HG03520 (cell line): ENCODE data around the gene ZEB2.
A peak's percentile ranks its signal among the peaks of the same experiment; 100 is the strongest.

Experiments used
- ATAC-seq: cut with Tn5 transposase; IDR thresholded peaks from one replicate; pipeline ENCODE4 v1.9.1; 2021; ENCODE audit warnings: mild to moderate bottlenecking, moderate library complexity; ENCODE audit not compliant: unreplicated experiment

ZEB2 gene

DNA sequence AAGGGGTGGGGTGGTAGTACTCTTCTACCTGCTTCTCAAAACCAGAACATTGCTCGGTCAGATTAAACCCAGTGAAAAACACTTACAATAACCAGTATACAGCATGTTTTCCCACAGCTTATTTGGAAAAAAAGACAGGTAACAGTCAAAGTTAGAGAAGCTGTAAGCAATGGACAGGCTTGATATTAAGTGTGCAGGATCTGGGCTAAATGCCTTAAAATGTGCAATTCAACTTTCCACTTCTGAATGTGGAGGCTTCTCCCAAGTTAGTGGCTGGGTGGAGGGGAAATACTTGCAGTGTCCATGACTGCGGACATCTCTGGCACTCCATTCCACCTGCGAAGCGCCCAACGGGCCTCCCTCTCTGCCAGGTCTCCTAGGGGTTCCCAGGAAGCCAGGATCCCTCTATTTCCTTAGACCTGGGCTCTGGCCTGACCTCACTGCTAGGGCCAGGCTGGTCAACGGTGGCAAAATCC, 5.3 kb downstream of the ZEB2 start:
- no peak for ATAC-seq

DNA sequence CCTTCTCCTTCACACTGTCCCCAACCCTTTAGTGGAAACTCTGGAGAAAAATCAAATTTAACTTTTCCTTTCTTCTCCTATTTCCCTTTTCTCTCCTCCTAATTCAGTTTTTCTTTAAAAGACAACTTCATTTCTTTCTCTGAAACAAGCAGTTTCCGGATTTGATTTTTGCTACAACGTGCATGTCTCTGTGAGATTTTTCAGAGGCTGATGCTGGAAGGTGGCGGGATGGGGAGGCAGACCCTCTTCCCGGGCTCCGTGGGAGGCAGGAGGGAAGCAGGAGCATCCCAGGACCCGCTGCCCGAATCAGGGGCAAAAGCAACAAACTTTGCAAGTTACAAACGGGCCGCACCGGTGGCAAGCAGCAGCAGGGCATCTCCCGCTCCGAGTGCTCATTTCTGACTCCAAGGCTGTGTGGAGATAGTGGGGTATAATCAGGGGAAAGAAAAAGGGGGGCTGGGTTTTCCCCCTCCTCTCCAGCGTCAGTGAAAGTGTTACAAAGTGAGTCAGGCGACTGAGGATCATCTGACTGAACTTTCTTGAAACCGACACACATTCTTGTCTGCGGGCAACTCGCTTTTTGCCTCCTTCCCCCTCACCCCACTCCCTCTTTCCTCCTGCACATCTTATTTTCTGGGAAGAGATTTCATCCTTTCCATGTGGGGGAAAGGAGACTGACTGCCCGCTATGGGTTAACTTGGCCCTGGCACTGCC, 6.4 kb downstream of the ZEB2 start:
- ATAC-seq: no peak

DNA sequence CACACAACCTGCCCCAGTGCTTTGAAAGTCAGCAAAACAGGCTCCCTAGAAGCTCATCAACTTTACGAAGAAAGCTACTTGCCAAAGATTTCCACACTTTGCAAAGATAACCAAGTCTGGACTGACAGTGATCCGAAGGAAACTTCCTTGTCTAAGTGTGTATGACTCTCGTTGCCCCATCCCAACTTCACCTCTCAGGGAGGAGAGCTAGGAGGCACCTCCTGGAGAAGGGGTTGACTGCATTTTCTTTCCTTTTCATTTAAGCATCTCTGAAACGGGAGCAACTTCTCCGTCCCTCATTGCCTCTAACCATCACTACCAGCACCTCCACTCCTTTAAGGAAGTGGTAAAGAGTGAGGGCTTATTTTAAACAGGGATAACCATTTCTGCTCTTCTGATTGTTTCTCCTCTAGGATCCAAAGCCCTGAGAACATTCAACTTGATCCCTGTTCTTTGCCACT, 7.0 kb downstream of the ZEB2 start:
- no peak for ATAC-seq

DNA sequence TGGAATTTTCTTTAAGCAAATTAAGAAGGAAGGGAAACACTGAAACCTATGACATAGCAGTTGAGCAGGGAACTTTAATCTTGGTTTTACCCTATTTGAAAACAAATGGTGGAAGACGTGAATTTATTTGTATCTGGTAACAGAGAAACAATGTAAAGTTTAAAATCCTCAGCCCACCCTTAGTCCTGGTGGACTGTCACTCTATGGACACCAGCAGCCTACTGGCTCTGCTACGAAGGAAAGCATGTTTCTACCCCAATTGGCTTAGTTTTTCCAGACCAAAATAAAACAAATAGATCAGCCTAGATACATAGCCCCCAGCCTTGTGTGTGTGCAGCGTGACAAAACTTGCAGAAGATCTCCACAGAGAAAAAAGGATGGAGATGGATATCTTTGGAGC, 7.4 kb downstream of the ZEB2 start:
- ATAC-seq: no peak

DNA sequence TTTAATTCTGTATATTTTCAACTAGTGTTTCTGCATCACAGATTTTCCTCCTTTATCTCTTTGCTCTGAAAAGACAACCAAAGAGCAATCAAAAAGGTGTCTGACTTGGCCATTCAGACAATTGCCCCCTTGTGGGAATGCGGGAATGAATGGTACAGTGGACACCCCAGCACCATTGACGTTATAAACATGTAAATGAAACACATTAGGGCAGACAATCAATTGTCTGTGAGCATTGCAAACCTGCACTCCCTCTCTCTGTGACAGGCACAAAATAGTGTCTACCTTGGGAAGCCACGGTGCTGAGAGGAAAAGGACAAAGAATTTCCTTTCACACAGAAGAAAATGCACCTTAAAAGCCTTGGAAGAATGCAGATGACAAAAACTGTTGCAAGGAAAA, 8.0 kb downstream of the ZEB2 start:
- ATAC-seq: no peak

DNA sequence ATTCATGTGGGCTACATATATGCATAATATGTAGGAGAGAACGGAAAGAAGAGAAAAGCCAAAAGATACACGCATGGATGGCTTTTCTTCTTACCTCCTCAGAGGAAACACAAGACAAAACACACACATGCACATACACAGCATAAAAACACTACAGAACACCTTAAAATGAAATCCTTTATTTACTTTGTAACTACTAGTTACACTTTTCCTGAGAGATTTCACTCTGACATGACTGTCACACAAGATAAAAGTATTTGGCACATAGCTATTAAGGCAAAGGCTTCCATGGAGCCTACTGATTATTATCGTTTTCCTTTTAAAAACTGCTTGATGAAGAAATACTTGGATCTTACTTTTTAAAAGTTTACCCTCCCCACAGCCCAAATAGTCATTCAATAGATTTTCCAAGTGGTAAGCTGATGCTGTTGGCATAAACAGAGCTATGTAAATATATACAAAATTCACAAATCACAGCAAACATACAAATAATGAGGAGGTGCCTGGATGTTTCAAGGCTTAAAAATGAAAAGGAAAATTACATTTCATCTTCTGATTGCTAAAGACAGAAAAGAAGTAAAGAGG, 8.6 kb downstream of the ZEB2 start:
- no peak for ATAC-seq

DNA sequence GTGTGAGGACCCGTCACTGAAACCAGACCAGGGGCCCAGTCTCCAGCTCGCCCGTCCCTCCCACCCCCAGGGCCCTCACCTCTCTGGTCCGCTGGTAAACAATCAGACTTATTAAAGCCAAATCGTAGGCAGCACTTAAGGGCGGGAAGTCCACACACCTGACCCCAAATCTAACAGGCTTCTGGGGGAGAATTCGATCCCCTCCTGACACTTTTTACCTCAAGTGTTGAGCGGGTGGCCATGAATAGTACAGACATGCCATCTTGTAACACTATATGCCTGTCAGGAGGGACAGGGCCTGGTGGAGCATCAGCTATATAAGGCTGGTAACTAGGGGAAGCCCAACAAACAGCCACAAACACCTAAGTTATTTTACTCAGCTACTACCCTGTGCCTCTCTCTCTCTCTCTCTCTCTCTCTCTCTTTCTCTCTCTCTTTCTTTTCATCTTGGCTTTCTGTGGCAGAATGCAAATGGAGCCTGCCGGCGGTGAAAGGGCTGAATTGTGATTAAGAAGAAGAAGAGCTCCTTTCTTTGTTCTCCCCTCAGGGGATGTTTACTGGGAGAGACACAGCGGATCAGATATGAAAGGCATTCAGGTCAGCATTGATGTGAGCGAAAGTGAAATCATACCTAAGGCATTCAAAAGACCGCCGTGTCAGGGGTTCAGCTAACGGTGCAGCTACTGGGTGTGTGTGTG, 9.5 kb downstream of the ZEB2 start:
- ATAC-seq: peak; percentile 76

DNA sequence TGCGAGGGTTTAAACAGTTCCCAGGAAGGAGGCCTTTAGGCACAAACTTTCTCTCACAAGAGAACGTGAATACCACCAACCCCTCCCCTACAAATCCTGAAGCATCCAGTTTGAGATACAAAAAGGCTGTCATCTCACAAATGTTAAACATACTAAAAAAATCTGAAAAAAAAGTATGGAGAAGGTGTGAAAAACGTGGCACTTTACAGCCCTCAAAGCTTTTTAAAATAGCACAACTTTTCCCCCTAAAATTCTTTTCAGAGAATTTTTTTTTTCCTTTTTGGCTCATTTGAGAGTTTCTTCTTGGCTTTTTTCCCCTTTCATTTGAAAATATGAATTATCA, 10.1 kb downstream of the ZEB2 start:
- ATAC-seq: no peak

DNA sequence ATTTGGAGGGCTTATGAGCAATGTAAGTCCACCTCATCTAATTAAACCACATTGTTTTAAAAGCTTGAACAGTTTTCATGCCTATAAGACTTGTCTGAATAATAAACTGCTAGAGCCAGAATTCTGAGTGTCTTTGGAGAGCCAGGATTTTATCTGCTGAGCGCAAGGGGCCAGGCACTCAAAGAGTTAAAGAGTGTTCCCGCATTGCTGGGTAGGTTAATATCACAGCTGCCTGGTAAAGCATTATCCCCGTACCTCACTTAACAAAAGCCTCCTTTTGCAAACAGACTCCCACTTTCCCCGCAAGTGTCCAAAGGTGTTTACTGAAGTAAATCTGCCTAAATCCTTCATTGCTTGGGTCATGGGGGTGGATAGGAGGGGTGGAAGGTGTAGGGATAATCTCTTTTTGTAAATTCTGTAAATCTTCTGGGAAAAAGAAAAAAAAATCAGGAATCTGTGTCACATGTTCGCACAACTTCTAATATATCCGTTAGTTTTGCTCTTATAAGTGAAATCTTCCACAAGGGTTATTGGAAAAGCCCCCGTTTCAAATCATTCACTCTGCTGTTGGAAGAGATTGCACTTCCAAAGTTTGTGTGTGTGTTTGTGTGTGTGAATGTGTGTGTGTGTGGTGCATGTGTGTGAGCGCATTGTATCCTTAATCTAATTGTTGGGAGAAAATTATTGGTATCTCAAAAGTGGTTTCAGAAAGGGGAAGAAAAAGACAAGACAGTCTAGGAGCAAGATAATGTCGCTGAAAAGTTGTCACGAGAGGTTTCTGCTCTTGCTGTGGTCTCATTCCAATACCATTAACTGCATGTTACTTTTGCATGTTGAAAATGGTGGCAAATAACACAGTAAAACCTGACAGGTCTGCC, 10.7 kb downstream of the ZEB2 start:
- ATAC-seq: no peak

DNA sequence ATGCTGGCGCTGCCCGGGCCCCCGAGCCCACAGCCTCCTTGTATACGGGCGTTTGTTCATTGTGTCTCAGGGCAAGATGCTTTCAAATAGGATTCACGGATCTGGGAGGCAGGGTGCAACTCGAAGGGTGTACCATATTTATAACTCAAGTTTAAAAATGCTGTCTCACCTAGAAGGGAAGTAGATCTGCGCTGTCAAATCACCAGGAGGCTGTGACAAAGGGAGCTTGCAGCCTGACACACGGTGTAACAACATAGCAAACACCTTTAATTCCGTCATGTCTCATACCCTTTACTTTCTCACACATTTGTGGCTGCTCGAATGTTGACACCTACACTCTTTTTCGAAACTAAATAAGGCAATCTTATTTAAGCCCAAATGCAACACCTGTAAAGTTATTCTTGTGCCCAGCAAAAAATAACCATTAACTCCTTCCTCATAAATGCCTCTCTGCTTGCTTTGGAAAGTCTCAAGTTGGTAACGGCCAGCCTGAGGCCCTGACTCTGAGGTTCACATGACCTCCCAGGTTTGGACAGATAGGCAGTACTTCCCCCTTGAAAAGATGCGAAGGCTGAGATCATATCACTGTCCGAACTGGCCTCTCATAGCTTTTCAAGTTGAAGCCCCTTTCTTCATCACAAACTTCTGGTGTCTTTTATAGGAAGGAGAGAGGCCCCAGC, 11.6 kb downstream of the ZEB2 start:
- ATAC-seq: no peak

DNA sequence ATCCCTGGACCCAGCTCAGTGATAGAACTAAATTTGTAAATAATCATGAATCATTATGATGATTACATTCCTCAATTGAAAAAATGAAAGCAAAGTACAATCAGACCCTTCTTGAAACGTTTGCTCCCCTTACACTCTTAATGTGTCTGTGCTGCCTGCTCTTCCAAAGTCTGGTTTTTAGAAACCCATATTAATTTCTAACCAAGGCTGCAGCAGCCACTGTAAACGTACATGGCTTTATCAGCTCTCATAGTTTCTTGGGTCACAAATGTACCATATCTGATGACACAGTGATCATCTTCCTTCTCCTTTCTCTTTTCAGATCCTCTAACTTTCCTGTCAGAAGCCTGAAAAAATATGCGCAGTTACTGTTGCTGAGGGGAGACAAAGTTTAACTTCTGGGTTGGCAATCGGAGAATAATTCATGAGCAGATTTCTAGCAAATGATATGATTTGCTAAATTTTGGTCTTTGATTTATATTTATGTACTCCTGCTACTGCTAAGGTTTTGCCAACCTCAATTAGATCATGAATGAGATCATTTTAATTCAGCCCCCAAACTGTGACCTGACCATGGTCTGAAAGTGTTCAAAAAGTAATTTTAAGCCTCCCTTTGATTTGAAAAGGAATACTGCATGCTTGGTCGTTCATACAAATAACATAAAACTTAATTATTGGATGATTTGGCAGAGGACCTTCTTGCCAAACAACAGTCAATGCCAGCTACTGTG, 12.3 kb downstream of the ZEB2 start:
- no peak for ATAC-seq

DNA sequence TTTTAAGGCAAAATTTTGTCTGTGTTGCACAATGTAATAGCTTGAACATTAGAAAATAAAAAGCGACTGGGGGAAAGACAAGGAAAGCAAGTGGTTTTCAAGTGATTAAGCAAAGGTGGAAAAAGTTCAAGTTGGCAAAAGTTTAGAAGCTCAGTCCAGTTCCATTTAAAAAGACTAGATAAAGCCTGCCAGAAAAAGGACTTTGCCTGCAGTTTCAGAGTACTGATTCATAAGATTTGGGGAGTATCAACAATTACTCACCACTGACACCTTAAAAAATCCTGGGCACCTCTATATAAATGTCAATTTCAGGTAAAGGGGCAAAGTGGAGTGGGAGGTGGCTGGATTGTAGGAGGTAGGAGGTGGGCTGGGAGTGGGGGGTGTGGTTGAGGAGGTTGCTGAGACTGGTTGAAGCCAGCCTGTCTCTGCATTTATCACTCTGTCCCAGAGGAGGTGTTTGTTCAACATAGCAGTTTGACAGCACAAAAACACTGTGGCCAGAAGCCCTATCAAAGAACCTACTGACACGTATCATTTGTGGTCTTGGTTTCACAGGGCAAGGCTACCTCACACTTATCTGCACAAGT, 14.6 kb downstream of the ZEB2 start:
- ATAC-seq: no peak

DNA sequence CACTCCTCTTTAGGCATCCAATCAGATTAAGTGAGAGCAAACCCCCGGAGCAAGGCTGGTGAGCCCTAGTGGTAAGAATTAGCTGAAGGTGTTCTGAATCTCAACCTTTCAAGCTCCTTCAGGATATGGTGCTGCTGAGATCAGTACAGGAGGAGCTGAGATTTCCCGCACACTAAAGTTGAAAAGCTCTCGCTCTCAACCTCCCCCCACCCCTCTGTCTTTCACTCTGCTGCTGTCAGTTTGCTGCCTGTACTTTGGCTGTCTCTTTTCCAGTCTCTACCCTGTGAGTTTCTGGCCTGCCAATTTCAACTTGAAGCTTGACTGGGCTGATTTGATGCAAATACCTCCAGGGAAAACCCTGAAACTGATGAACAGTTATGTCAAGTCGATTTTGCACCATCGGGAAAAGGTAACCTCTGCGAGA, 15.7 kb downstream of the ZEB2 start:
- ATAC-seq: no peak

DNA sequence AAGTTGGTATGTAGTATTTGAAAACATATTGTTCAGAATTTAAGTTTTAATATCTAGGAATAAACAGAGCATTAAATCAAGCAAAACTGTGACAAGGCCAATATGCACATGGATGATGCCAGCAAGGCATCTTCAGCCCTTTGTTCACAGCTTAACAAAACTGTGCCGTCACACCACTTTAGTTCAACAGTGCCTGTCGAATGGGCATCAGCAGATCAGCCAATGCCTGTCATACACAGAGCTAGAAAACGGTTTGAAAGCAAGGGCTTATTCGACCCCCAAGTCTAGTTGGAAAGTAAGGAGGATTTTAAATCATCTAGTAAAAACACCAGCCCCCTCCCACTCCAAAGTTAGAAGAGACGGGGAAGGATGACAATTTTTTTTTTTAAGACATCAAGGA, 16.7 kb downstream of the ZEB2 start:
- no peak for ATAC-seq

DNA sequence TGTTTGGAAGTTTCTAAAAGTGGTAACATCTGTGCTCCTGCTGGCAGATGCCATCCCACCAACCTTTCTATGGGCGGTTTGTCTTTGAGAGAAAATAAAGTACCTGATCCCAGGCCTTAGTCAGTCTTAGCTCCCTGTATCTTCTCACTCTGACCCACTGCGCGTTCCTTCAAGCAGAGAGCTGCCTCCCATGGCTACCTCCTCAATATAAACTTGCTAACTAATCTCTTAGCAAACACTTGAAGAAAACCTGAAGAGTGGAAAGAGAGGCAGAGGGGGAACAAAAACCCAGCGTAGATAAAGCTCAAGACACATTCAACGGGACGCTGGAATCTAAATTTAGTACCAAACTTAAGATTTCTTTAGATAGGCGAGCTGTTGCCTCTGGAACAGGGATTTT, 17.6 kb downstream of the ZEB2 start:
- ATAC-seq: no peak

DNA sequence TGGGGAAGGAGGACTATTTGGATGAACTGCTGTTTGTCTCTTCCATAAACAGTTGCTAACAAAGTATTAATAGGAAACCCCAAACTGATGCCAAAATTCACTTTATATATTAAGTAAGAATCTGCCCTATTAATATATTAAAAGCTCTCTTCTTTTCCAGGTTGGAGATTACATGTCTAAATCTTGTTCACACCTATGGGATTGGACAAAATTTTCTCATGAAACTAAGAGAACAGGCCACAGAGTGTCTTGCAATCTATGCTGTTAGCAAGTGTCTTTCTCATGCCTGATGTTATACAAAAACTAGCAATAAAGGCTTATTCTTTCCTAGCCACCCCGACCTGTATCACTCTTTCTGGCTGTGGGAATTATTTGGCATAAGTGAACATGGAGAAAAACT, 18.3 kb downstream of the ZEB2 start:
- no peak for ATAC-seq

DNA sequence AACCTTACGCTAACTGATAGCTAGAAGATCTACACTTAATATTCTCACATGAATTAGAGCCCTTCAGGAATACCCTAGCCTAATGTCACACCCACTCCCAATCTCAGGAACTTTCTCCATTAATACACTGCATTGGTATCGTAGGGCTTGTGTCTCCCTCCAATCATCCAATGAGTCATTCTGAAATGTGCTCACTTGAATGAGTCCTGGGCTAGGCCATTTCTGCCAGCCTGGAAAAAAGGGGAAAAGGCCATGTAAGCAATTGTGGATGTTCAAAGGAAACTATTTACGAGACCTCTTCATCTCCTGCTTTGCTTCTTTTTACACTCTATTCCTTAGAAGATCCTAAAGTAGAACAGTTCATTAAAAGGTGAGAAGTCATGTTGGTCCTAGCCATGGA, 18.8 kb downstream of the ZEB2 start:
- ATAC-seq: no peak

DNA sequence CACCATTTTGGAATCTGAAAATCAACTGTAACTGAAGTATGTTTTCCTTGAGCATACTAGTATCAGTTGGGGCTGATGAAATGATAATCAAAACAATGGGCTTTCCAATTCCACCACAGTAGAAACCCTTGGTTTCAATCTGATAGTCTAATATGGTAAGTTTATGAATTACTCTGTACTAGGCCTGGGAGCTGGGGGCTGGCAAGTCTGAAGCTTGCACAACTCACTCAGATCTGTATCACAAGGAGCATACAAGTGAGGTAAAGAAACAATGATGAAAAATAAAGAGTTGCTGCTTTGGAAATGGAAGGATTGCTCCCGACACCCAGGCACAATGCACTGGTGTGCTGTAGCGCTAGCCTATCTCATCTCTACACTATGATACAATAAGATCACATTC, 19.4 kb downstream of the ZEB2 start:
- ATAC-seq: no peak

DNA sequence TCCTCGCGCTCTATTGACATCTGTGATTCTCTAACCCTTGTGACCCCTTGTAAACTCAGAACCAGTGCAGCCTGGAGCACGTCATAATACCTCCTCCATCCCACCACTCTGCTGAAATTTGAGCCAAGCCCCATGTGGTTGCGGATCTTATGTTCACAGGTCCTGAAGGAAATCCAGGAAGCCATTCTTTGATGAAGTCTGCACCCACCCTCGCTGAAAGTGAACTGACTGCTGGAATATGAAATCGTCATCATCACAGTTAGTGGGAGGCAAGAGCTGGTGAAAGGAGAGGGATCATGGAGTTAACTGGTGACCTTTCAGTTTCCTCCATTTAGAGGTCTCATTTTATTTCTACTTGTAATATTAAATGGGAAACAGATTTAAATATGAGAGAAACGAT, 21.6 kb downstream of the ZEB2 start:
- no peak for ATAC-seq
